Adrenal gland (tissue), 12 donors: ENCODE measurements around the gene AGPS. TPM values are rescaled to one million over a fixed set of nuclear protein-coding genes. Genes with fewer than 3 reads are reported as not detected.
"Not testable (repeated sequence)": the region's sequence is repeated elsewhere in the genome, so short reads cannot be mapped to it uniquely, and the experiment has no call there.

ENCODE experiments used
- DNase-seq, 7 donors: peaks; one replicate each; pipeline ENCODE4 v3.0.0-alpha.2; 2019 to 2020
- H3K27ac ChIP-seq, 5 donors: fragments of 200-600 bp; sonication (generic) in 4 of 5; 1 replicate in 3 of 5; 2 replicates in 2 of 5; pipeline versions ENCODE4 v1.5.1 to v1.8.0; 2016 to 2020; ENCODE audit warnings: mild to moderate bottlenecking in 1 of 5
- H3K27me3 ChIP-seq: fragments of 200-600 bp; 2 replicates; pipeline ENCODE4 v1.8.0; 2021
- H3K36me3 ChIP-seq, 2 donors: fragments of 200-600 bp; replicated peaks in 1 of 2; 1 replicate in 1 of 2; 2 replicates in 1 of 2; pipeline versions ENCODE4 v1.5.1 to v1.8.0; 2018 to 2022
- H3K4me1 ChIP-seq, 2 donors: fragments of 200-600 bp; replicated peaks in 1 of 2; 1 replicate in 1 of 2; 2 replicates in 1 of 2; pipeline versions ENCODE4 v1.5.1 to v1.8.0; 2018 to 2021
- H3K4me3 ChIP-seq, 4 donors: fragments of 200-600 bp; sonication (generic) in 3 of 4; one replicate each; pipeline ENCODE4 v1.5.1; 2016 to 2018
- H3K9me3 ChIP-seq, 3 donors: fragments of 200-600 bp; sonication (generic) in 1 of 3; replicated peaks in 1 of 3; 1 replicate in 2 of 3; 2 replicates in 1 of 3; pipeline versions ENCODE4 v1.5.1 to v1.8.0; 2016 to 2021
- CTCF ChIP-seq, 6 experiments: fragments of 450-650 bp in 4 of 6; fragments of 200-600 bp in 2 of 6; sonication (generic) in 1 of 6; IDR thresholded peaks; 1 replicate in 5 of 6; 2 replicates in 1 of 6; pipeline versions ENCODE4 v1.5.1 to v1.8.0; 2016 to 2021; ENCODE audit warnings: antibody characterized with exemption in 6 of 6, mild to moderate bottlenecking in 2 of 6, moderate library complexity in 1 of 6
- POLR2A ChIP-seq, 2 donors: fragments of 450-650 bp; IDR thresholded peaks; one replicate each; pipeline ENCODE4 v1.6.1; 2017; ENCODE audit warnings: antibody characterized with exemption in 2 of 2, mild to moderate bottlenecking in 2 of 2, moderate library complexity in 1 of 2
- WGBS, 4 donors: extraction: QIAGEN DNeasy Blood & Tissue Kit in 2 of 4; methylation state at CpG; one replicate each; pipeline versions ENCODE4 v1.1.5 to v1.1.7; 2013 to 2017; 5-methylcytosine and 5-hydroxymethylcytosine counted together
- intact Hi-C, 2 donors: fragments of 100-400 bp; cut with DNase I; formaldehyde crosslinking; loops; one replicate each; pipeline versions ENCODE4 v1.14.1 to v1.15.0; 2022 to 2023
- polyA plus RNA-seq, 3 donors: library from polyadenylated mRNA; stranded (reverse); fragments of 200-250 nt in 2 of 3; fragments of 350-450 nt in 1 of 3; fragmentation: Illumina TruSeq in 1 of 3; extraction: RNeasy Lipid Tissue Mini Kit (QIAGEN cat#74804) in 1 of 3; gene quantifications; one replicate each; pipeline ENCODE4 v1.2.3, GENCODE V29; 2013 to 2014
- total RNA-seq, 9 donors: library from RNA; depleted of rRNA in 4 of 9; stranded (reverse); fragments of >200 nt in 4 of 9; fragments of 120-200 nt in 1 of 9; fragmentation: NEBNext Ultra II Directional in 1 of 9; extraction: Animal tissue kit (Norgen Biotek cat#: 25700) in 1 of 9; gene quantifications; one replicate each; pipeline versions ENCODE4 v1.1.0 to v1.2.4, GENCODE V29; 2013 to 2023
- donor health status: healthy with polysubstance abuse.
- donor health status: Bipolar disorder and iron deficiency.
- donor health status: DM: yes; HTN: yes; CAD: no.
- donor health status: DM: no; HTN: no; CAD: no.
- donor health status: DM: no; HTN: no; CAD: no.
- donor health status: DM: yes; HTN: yes; CAD: no.

AGPS gene
- total and polyA plus RNA-seq, 12 donors: 3.8 to 43.1 (median 32.8) TPM

DNA sequence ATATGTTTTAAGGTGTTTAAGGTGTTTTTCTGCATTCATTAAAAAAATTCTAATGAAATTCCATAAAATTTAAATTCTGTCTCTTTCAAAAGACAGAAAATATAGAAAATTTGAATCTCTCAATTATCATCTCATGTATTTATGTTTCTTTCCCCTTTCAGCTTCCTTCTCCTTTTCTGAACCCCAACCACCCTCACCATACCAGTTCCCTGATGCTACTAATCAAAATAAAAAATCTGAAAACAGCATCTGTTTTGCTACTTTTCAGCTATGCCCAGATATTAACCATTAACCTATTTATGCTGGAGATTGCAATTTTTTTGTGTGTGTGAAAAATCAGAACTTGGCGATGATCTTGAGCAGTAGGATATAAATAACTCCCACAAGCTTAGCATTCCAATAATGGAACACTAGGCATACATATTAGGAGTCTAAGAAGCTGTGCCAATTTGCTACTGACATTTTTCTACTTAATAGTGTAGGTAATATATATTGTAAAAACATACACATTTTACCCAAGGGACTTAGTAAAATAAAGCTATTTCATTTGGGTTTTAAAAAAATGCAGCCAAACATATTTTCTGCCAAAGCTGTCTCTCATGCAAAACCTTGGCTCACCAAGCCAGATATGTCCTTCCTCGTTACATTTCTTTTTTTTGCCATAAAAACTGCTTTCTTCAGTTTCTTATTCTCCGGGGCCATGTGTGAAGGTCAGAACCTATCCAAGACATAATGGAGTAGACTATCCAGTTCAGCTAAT lies 32.6 kb upstream of the AGPS start:
- intact Hi-C loops: no loop called here
- Histone ChIP-seq H3K27ac (no peak overlapping the region), H3K9me3 (no peaks in the 10 kb centered on the region), H3K27me3 (no peaks in the 10 kb centered on the region), H3K36me3 (no peaks in the 10 kb centered on the region), H3K4me3 (no peak overlapping the region), H3K4me1 (peaks cover 5 to 8% of the 10 kb centered on the region in 2 donors)
- TF ChIP-seq CTCF (IDR thresholded peaks at IDR 0.05) (no peak), POLR2A (IDR thresholded peaks at IDR 0.05) (no peak)
- WGBS, 4 donors: 27 to 35% (median 31%) methylated on average over 3 of the region's 3 CpGs
- DNase-seq: no peak

- Histone ChIP-seq H3K27me3 (no peaks in the 10 kb centered on the region), H3K9me3 (no peaks in the 10 kb centered on the region), H3K27ac (no peak overlapping the region), H3K4me3 (no peak overlapping the region), H3K4me1 (no peaks in the 10 kb centered on the region), H3K36me3 (no peaks in the 10 kb centered on the region)
- 91 to 97% (median 94%) methylated on average over 3 of the region's 3 CpGs for WGBS, 4 donors
- intact Hi-C loops: no loop called here
- no peak for DNase-seq
- TF ChIP-seq POLR2A (IDR thresholded peaks at IDR 0.05) (no peak), CTCF (IDR thresholded peaks at IDR 0.05) (no peak)
Observed at GRCh38 chr2:177362499-177362898, 30.1 kb upstream of the AGPS start.

DNA sequence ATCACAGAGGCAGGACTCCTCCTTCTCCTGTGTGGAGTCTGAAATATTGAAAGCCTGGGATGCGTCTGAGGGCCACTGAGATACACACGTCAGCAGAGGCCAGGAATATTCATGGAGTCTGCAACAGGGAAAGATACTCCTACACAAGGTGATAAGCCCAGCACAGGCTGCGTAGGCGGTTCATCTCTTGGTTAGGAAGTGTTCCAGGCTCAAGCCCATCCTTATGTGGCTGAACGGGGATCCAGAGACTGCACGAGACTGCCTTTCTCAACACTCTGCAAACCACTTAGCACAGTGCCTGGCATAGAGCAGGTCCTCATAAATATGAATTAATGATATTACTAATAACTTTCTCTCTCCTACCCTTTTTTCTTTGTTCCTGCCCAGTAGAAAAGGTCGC lies 29.2 kb upstream of the AGPS start:
- no peak overlapping the region for H3K27ac ChIP-seq
- H3K4me3 ChIP-seq: no peak overlapping the region
- no peaks in the 10 kb centered on the region for H3K27me3 ChIP-seq
- H3K4me1 ChIP-seq: no peaks in the 10 kb centered on the region
- H3K9me3 ChIP-seq: no peaks in the 10 kb centered on the region
- TF ChIP-seq CTCF (IDR thresholded peaks at IDR 0.05) (no peak), POLR2A (IDR thresholded peaks at IDR 0.05) (no peak)
- intact Hi-C loops: no loop called here
- H3K36me3 ChIP-seq: no peaks in the 10 kb centered on the region
- no peak for DNase-seq
- 93 to 96% (median 95%) methylated on average over 4 to 7 of the region's 7 CpGs for WGBS, 4 donors

- H3K4me1 ChIP-seq, H3K36me3 ChIP-seq, DNase-seq, H3K9me3 ChIP-seq, H3K4me3 ChIP-seq, intact Hi-C loops, H3K27ac ChIP-seq, H3K27me3 ChIP-seq: not testable (repeated sequence)
Observed at GRCh38 chr2:177365764-177366163, 26.8 kb upstream of the AGPS start.

GRCh38 chr2:177368023-177368422 lies 24.6 kb upstream of the AGPS start:
- H3K36me3 ChIP-seq, H3K27ac ChIP-seq, intact Hi-C loops, DNase-seq, H3K9me3 ChIP-seq, H3K27me3 ChIP-seq, H3K4me1 ChIP-seq, H3K4me3 ChIP-seq: not testable (repeated sequence)
- WGBS, 4 donors: 93 to 100% (median 98%) methylated on average over 1 of the region's 1 CpG
